ENCODE data around the gene QRICH2.
"Not testable (repeated sequence)": the region's sequence is repeated elsewhere in the genome, so short reads cannot be mapped to it uniquely, and the experiment has no call there.

Gene QRICH2, protein sequence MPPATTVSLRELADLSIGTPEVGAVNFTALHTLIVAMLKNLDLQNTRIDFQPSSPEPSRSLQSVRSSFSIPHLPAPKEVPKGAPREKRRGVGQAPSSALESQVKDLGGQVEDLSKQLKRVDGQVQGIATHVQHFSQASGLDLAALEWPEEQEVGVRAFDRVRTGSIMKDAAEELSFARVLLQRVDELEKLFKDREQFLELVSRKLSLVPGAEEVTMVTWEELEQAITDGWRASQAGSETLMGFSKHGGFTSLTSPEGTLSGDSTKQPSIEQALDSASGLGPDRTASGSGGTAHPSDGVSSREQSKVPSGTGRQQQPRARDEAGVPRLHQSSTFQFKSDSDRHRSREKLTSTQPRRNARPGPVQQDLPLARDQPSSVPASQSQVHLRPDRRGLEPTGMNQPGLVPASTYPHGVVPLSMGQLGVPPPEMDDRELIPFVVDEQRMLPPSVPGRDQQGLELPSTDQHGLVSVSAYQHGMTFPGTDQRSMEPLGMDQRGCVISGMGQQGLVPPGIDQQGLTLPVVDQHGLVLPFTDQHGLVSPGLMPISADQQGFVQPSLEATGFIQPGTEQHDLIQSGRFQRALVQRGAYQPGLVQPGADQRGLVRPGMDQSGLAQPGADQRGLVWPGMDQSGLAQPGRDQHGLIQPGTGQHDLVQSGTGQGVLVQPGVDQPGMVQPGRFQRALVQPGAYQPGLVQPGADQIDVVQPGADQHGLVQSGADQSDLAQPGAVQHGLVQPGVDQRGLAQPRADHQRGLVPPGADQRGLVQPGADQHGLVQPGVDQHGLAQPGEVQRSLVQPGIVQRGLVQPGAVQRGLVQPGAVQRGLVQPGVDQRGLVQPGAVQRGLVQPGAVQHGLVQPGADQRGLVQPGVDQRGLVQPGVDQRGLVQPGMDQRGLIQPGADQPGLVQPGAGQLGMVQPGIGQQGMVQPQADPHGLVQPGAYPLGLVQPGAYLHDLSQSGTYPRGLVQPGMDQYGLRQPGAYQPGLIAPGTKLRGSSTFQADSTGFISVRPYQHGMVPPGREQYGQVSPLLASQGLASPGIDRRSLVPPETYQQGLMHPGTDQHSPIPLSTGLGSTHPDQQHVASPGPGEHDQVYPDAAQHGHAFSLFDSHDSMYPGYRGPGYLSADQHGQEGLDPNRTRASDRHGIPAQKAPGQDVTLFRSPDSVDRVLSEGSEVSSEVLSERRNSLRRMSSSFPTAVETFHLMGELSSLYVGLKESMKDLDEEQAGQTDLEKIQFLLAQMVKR (N-terminal part only)

DNA sequence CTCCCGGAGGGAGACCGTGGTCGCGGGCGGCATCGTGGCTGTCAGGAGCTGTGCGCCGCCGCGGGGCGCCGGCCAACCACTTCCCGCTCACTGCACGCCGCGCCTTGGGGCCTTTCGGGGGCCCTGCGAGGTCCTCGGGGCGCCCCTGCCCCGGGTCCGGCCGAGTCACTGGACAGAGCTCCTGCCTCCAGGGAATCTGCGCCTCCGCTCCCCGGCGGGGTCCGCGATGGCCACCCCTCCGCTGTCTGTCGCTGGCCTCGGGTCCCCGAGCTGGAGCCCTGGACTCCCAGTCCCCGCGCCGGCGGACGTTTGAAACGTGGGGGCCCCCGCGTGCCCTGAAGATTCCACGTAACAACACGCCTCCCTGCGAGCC is at the start of gene QRICH2:
TSS of gene QRICH2 (minus strand) at position 311 of the 373 bp plus-strand sequence. CDS start at position 33, 278 bp downstream.
- DNase-seq, result no peak

DNA sequence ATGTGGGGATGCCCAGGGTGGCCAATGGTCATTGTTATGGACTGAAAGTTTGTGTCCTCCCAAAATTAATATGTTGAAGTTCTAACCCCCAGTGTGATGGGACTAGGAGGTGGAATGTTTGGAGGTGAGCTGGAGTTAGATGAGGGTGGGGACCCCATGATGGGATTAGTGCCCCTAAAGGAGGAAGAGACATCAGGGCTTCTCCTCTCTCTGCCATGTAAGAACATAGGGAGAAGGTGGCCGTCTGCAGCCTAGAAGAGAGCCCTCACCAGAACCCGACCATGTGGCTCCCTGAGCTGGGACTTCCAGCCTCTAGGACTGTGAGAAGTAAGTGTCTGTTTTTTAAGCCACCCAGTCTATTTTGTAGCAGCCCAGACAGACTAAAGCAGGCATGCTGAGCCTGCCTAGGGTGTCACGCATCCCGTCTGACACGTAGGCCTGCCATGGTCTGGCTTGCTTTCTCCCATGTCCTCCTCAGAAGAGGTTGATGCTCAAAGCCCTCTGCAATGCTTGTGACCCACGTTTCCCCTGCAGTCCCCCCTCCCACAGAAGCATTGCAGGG is 49.6 kb upstream of the QRICH2 start:
- no peak for DNase-seq

DNA sequence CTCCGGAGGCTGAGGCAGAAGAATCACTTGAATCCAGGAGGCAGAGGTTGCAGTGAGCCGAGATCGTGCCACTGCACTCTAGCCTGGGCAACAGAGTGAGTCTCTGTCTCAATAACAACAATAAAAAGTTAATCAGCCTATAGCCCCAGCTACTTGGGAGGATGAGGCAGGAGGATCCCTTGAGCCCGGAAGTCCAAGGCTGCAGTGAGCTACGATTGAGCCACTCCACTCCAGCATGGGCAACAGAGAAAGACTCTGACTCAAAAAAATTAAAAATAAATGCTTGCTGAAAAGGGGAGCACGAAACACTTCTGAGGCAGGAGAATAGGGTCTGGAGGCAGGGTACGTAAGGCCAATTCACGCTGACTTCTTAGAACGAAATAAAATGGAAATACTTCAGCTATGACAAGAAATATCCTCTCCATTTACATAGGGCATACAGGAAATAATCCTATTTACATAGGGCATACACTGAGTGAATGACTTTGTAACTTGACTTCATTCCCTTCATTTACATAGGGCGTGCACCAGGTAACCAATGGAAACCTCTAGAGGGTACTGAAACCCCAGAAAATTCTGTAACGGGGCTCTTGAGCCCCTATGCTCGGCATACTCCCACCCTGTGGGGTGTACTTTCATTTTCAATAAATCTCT is 48.9 kb upstream of the QRICH2 start:
- DNase-seq, result no peak

DNA sequence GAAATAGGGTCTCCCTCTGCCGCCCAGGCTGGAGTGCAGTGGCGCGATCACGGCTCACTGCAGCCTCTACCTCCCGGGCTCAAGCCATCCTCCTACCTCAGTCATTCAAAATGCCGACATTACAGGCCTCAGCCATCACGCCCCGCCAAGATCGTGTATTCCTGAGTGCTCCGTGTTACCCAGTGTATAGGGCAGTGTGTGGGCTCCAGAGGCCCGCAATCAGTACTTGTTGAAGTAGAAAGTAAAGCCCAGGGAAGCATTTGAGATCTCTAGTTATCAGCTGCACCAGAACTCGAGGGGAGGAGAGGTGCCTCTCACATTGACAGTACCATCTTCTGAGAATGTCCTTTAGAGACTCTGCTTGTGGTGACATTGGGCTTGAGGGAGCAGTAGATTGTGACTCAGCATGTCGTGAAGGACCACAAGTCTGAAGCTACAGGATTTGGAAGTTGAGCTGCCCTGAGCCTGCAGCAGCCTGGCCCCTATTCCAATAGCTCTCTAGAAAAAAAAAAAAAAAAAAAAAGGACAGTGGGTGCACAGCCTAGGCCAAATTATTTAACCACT is 46.8 kb upstream of the QRICH2 start:
- DNase-seq, result no peak

DNA sequence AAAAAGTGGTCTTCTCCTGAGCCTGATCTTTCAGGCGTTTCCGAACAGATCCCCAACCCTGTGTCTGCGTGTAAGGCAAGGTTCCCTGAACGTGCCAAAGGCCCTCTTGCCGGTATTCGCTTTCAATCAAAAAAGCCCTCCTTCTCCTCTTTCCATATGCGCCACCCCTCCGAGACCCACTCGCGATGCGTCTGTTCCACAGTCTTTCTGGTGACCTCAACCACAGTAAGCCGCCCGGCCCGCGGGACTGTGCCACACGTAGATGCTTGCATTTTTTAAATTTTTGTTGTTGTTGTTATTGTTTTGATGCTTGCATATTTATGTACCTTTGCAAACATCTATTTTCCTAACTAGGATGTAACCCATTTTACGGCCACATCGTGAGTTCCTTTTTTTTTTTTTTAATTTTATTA is 46.2 kb upstream of the QRICH2 start:
- DNase-seq, result no peak

DNA sequence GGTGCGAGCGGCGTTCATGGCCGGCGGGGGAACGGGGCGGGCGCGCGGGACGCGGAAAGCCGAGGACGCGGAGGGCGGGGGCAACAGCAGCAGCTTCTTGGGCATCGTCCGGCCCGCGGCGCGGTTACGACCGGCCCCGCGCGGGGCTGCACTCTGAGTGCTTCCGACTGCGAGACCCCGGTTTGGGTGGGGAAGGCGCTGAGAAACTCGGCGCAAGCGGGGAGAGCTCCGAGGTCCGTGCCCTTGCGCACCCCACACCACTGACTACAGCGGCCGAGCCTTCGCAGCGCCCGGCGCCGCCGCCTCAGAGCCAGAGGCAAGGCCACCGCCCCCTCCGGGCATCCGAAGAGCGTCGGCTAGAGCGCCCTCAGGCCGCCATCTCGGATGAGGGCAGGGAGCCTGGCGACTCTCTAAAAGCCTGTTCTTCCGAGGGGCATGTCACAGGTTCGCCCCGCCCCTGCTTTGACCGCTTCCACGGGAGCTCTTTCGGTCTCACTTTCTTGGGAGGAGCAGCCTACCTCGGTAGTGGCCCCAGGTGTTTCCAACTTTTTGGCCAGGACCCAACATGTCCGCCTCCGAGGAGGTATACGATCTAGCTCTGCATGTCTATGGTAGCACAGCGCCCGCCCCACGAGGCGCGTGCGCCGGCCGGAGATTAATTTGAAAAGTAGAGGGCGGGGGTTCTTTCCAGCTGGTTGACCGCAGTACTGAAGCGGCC is 45.7 kb upstream of the QRICH2 start, which contains the start of gene PRPSAP1:
TSS of gene PRPSAP1 (minus strand) at position 318 of the 718 bp plus-strand sequence. CDS start at position 105, 213 bp downstream.
- peak; percentile 94 to 97 (median 96) for DNase-seq

DNA sequence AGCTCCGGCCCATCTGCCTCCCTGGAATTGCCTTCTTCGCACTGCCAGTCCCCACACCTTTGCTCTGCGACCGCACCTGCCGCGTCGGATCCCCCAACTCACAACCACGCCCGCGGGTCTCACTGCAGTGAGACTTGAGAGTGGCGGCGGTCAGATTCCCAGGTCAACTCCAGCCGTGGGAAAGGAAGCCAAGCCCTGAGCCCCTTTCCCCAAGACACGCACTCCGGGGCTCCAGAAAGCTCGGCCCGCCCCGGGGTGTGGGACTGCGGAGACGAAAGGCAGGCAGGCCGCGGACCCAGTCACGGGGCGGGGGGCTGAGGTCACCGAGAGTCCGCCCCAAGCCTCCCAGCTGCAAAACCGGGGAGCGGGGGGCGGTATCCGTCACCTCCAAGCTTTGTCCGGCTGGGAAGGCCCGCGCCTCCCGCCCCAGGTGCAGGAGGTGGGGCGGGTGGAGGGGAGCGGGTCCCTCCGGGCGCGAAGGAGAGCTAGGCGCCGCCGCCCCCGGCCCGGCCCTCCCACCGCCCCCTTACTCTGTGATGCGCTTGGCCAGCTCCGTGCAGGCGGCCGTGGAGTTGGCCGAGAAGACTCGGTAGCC is 45.0 kb upstream of the QRICH2 start:
- peak; percentile 54 to 84 (median 59) for DNase-seq

DNA sequence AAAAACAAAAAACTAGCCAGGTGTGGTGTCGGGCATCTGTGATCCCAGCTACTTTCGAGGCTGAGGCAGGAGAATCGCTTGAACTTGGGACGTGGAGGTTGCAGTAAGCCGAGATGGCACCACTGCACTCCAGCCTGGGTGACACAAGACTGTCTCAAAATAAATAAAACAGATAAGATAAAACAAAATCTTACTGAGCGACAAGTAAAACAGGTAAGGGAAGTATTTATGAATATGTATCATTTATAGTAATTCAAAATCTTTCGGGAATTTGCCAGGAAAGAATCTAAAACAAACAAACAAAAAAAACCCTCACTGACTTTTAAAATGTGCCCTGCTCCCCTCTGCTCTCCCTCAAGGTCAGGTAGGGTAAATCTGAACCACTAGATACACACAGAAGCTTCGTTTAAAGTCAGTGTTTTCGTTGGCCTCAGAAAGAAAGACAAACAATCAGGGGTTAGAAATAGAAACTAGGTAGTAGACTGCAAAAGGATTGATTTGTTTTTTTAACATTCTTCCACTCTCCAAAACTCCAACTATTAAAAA is 43.5 kb upstream of the QRICH2 start:
- DNase-seq, result no peak

DNA sequence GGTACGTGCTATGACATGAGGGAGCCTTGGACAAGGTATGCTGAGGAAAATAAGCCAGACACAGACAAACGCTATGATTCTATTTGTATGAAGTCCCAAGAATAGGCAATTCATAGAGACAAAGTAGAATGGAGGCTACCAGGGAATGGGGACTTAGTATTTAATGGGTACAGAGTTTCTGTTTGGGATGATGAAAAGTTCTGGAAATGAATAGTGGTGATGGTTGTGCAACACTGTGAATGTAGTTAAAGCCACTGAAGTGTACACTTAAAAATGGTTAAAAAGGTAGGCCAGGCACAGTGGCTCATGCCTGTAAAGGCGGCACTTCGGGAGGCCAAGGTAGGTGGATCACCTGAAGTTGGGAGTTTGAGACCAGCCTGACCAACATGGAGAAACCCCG is 42.4 kb upstream of the QRICH2 start:
- no peak for DNase-seq

DNA sequence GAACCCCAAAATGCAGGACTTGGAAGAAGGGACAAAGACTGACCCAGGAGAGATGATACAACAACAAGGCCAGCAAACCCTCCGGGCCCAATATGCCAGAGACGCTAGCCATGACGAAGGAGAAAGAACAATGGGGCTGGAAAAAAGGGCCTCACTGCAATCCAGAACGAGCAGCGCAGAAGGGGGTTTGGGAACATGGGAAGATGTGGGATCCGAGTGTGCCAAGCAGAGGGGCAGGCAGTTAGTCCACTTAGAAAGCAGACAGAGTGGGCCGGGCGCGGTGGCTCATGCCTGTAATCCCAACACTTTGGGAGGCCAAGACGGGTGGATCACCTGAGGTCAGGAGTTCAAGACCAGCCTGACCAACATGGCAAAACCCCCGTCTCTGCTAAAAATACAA is 38.9 kb upstream of the QRICH2 start:
- DNase-seq, result not testable (repeated sequence)

DNA sequence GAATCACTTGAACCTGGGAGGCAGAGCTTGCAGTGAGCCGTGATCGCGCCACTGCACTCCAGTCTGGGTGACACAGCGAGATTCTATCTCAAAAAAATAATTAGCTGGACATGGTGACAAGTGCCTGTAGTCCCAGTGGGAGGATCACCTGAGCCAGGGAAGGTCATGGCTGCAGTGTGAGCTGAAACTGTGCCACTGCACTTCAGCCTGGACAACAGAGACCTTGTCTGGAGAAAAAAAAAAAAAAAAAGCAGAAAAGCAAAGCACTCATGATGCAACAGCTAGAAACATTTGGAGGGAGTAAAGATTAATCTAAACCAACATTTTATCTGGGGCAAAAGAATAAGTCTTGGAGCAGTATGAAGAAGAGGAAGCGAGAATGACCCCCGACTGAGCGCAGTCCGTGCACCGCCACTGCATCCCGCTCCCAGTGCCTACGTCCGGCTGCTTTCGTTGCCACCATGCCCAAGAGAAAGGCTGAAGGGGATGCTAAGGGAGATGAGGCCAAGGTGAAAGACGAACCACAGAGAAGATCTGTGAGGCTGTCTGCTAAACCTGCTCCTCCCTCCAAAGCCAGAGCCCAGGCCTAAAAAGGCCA is 37.4 kb upstream of the QRICH2 start:
- DNase-seq, result no peak

DNA sequence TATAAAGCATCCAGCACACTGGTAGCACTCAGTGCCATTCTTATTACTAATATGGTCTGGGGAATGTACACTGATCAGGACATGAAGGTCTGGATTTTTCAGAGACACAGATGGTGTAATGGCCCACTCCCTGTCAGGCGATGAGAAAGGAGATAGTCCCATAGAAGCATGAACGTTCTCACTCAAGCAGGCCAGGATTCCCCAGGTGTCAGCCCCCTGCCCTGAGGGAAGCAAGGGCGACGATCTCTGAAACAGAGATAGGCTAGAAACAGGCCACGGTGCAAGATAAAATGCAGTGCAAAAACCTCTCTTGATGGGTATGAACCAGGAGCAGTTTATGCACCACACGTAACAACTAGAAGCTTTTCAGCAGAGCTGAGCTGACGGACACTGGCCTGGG is 35.0 kb upstream of the QRICH2 start:
- no peak for DNase-seq

DNA sequence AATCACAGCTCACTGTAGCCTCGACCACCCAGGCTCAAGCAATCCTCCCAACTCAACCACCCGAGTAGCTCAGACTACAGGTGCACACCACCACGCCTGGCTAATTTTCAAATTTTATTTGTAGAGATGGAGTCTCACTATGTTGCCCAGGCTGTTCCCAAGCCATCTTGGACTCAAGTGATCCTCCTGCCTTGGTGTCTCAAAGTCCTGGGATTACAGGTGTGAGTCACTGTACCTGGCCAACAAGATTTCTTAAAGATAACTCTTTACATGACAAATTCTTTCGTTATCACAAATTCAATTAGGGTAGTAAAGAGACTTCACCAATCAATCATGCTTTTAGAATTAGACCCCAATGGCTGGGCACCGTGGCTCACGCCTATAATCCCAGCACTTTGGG is 33.2 kb upstream of the QRICH2 start:
- no peak for DNase-seq

DNA sequence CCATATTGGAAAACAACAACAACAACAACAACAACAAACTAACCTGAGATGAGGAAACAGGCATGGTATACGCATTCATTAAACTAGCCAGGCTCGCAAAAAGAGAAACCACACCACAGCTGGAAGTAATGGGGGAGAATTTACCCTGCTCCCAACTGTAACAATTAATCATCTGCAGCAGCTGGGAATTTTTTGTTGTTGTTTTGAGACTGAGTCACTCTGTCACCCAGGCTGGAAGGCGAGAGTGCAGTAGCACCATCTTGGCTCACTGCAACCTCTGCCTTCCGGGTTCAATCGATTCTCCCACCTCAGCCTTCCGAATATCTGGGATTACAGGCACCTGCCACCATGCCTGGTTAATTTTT is 29.3 kb upstream of the QRICH2 start:
- DNase-seq, result peak; percentile 8 to 55 (median 38)

DNA sequence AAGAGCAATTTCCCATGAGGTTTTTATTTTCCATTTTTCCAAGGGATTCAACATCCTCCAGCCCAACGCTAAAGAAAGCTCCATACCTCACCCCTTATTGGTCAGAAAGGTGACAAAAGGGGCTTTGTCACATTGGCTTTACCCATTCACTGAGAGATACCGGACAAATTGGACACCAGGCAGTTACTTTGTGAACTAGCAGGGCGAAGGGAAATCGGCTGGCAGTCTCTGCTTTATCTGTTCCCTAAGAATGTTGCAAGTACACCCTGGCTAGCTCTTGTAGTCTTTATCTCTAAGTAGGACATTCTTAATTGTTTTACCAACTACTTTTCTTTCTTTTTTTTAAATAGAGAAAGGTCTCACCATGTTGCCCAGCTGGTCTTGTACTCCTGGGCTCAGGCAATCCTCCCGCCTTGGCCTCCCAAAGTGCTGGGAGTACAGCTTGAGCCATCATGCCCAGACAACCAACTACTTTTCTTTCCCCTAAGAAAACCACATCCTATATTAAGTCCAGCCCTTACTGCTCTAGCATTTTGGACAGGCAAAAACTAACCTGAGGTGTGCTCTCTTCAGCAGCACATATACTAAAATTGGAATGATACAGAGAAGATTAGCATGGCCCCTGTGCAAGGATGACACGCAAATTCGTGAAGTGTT is 28.8 kb upstream of the QRICH2 start:
- DNase-seq, result no peak

DNA sequence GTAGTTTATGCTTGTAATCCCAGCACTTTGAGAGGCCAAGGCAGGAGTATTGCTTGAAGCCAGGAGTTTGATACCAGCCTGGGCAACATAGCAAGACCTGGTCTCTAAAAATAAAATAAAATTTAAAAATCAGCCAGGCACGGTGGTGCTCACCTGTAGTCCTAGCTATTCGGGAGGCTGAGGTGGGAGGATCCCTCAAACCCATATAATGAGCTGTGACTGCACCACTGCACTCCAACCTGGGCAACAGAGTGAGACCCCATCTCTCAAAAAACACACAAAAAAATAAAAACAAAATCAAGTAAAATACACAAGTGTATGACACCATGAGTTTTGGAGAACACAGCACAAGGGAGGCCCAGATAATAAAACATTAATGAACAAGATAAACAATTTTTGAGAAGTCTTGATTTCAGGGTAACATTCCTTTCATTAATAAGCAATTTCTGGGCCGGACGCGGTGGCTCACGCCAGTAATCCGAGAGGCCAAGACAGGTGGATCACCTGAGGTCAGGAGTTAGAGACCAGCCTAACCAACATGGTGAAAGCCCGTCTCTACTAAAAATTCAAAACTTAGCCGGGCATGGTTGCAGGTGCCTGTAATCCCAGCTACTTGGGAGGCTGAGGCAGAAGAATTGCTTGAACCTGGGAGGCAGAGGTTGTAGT is 27.8 kb upstream of the QRICH2 start:
- no peak for DNase-seq

DNA sequence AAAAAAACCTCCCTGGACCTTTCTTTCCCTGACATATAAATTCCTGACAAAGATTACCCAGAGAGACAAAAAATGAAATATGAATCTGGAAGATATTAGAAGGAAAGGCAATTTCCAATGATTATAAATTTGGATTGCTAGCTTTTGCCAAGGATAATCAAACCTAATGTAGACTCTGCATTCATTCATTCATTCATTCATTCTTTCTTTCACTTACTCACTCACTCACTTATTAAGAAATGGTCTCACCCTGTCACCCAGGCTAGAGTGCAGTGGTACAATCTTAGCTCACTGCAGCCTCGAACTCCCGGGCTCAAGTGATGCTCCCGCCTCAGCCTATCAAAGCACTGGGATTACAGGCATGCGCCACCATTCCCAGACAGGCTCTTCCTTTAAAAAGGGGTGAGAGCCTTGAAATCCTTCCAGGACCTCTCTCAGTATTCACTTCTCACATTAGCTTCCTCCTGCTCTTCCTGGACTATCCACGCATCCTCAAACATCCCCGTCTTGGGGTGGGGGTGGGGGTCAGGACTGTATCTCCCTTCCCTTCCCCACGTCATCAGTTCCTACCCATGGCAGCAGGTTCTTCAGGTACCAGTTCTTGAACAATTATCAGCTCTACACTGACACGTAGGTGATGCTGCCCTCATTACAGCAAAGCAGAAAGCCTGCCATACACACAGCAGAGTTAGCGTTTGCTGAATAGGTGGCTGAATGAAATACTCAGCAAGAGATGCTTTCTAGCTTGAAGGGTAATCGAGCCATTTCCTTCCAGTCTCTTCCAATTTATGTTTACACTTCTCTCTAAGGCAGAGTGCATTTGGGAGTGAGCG is 25.8 kb upstream of the QRICH2 start:
- no peak for DNase-seq

DNA sequence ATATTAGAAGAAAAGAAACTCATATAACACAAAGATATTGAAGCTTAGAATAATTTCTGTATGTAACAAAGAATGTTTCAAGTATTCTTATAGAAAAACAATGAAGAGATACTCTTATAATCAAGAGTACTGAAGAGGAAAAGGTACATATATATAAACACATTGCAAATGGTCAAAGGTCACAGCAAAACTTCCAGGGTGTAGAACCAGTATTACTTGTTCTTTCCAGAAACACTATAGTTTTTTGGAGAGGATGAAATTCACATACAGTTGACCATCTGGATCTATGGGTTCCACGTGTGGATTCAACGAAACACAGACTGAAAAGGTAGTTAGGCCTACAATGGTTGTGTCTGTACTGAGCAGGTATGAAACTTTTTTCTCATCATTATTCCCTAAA is 23.0 kb upstream of the QRICH2 start:
- DNase-seq, result no peak

Data from suppressor macrophage treated with lipopolysaccharide for 1 hour (primary cell).